Left ventricle myocardium inferior (tissue), 1 donor: Measurements from ENCODE around the gene HEPACAM. TPM values are rescaled to one million over a fixed set of nuclear protein-coding genes. Genes with fewer than 3 reads are reported as not detected.

Experiments used
- DNase-seq: peaks from one replicate; pipeline ENCODE4 v3.0.0-alpha.2; 2020
- H3K27ac ChIP-seq: fragments of 200-600 bp; replicated peaks from 2 replicates; pipeline ENCODE4 v1.8.0; 2021
- H3K27me3 ChIP-seq: fragments of 200-600 bp; 2 replicates; pipeline ENCODE4 v1.8.0; 2021; ENCODE audit warnings: low read depth
- H3K36me3 ChIP-seq: fragments of 200-600 bp; 2 replicates; pipeline ENCODE4 v1.8.0; 2021
- H3K4me1 ChIP-seq: fragments of 200-600 bp; 2 replicates; pipeline ENCODE4 v1.8.0; 2021
- H3K4me3 ChIP-seq: fragments of 200-600 bp; 2 replicates; pipeline ENCODE4 v1.8.0; 2021; ENCODE audit warnings: mild to moderate bottlenecking, moderate library complexity
- H3K9me3 ChIP-seq: fragments of 200-600 bp; replicated peaks from 2 replicates; pipeline ENCODE4 v1.8.0; 2021
- CTCF ChIP-seq: fragments of 200-600 bp; IDR thresholded peaks from 2 replicates; pipeline ENCODE4 v1.8.0; 2021; ENCODE audit warnings: antibody characterized with exemption, mild to moderate bottlenecking, borderline replicate concordance
- intact Hi-C: fragments of 100-400 bp; cut with micrococcal nuclease; formaldehyde crosslinking; loops from one replicate; pipeline ENCODE4 v1.11.0; 2022
- total RNA-seq: library from RNA; stranded (reverse); fragmentation: NEBNext Ultra II Directional; extraction: Animal tissue kit (Norgen Biotek cat#: 25700); gene quantifications from one replicate; pipeline ENCODE4 v1.2.1, GENCODE V29; 2021
- donor health status: DM: no; HTN: yes; CAD: no; lungs with severe emphysema.

The HEPACAM gene
- total RNA-seq, 1 donor from 2014 or later, result not detected

GRCh38 chr11:124898711-124899110, 37.1 kb downstream of the HEPACAM start:
- Histone ChIP-seq H3K27ac (peak overlapping the region; percentile 89), H3K4me3 (peak overlapping the region; percentile 69), H3K9me3 (no peaks in the 10 kb centered on the region), H3K4me1 (peaks cover 79% of the 10 kb centered on the region), H3K36me3 (no peaks in the 10 kb centered on the region), H3K27me3 (peaks cover 18% of the 10 kb centered on the region)
- no peak for TF ChIP-seq CTCF
- intact Hi-C loops, result no loop called here
- no peak for DNase-seq

GRCh38 chr11:124898263-124898680, 37.6 kb downstream of the HEPACAM start:
- Histone ChIP-seq H3K4me3 (peak overlapping the region; percentile 69), H3K4me1 (peaks cover 84% of the 10 kb centered on the region), H3K36me3 (no peaks in the 10 kb centered on the region), H3K9me3 (no peaks in the 10 kb centered on the region), H3K27me3 (peaks cover 18% of the 10 kb centered on the region), H3K27ac (peak overlapping the region; percentile 89)
- DNase-seq, result no peak
- peak; percentile 19 for TF ChIP-seq CTCF
- intact Hi-C loops, result no loop called here

GRCh38 chr11:124897674-124898262, 38.1 kb downstream of the HEPACAM start, which contains the start of gene ROBO4:
ROBO4 (minus strand) TSS chr11:124897865; CDS start chr11:124897795, 70 bp downstream.
- H3K27me3 ChIP-seq, result peaks cover 18% of the 10 kb centered on the region
- no peaks in the 10 kb centered on the region for H3K36me3 ChIP-seq
- no peak for TF ChIP-seq CTCF
- no peaks in the 10 kb centered on the region for H3K9me3 ChIP-seq
- peaks cover 89% of the 10 kb centered on the region for H3K4me1 ChIP-seq
- intact Hi-C loops, result no loop called here
- peak within 1 kb of the TSS; percentile 89 for H3K27ac ChIP-seq
- peak within 1 kb of the TSS; percentile 69 for H3K4me3 ChIP-seq
- peak; percentile 74 for DNase-seq

- Histone ChIP-seq H3K9me3 (no peaks in the 10 kb centered on the region), H3K4me3 (peak overlapping the region; percentile 69), H3K27me3 (peaks cover 17% of the 10 kb centered on the region), H3K36me3 (no peaks in the 10 kb centered on the region), H3K4me1 (peaks cover 97% of the 10 kb centered on the region), H3K27ac (peak overlapping the region; percentile 89)
- TF ChIP-seq CTCF, result no peak
- no peak for DNase-seq
- intact Hi-C loops, result no loop called here
Measured at GRCh38 chr11:124896821-124897391, 38.9 kb downstream of the HEPACAM start.

GRCh38 chr11:124896071-124896750, 39.6 kb downstream of the HEPACAM start:
- Histone ChIP-seq H3K27ac (peak overlapping the region; percentile 89), H3K36me3 (no peaks in the 10 kb centered on the region), H3K4me1 (peaks cover 98% of the 10 kb centered on the region), H3K27me3 (peaks cover 10% of the 10 kb centered on the region), H3K9me3 (no peaks in the 10 kb centered on the region), H3K4me3 (peak overlapping the region; percentile 69)
- DNase-seq, result no peak
- TF ChIP-seq CTCF, result no peak
- intact Hi-C loops, result no loop called here
